ENCODE measurements around the gene LDHD. TPM values are rescaled to one million over a fixed set of nuclear protein-coding genes. Genes with fewer than 3 reads are reported as not detected.

The LDHD gene
- total and polyA plus RNA-seq, 2 of the 8 experiments (the other 6 are each of a cell fraction or from before 2014, with no cell fraction given): 14.9 to 18.2 TPM

DNA sequence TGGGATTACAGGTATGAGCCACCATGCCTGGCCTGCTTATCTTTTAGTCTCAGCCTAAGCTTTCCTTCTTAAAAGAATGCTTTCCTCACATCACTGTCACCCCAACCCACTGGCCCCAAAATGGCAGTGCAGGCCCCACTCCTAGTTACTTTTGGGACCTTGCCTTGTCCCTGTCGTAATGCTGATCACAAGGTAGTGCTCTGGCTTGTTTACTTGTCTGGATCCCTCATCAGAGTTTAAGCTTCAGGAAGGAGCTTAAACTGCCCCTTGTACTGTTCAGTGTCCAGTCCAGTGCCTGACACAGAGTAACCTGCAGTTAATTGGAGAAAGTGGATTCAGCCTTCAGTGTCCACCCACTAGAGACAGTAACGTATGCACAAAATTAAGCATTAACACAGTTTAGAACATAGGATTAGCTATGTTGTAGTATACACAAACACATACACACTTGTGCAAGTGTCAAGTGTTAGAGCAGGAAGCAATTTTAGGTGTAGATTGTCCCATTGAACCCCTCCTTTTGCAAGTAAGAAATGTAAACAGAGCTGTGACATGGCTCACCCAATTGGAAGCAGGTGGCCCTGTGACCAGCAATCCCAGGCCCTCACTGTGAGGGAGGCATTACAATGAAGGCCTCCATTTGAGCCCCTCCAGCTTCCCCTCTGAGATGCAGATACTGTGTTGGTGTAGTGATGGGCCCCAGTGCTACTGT is 44.2 kb downstream of the LDHD start:
- Histone ChIP-seq H3K4me3 (ENCODE audit: extremely low read depth in 1 of 4, insufficient read depth in 2 of 4, low read depth in 3 of 4, low read length in 4 of 4) (no peak overlapping the region), H4K8ac (ENCODE audit: extremely low read depth, insufficient read depth, low read length) (no peak overlapping the region), H3K14ac (ENCODE audit: insufficient read length) (no peak overlapping the region), H3K23ac (ENCODE audit: insufficient read length) (no peak overlapping the region), H3K79me2 (ENCODE audit: control insufficient read depth in 1 of 2, insufficient read depth in 2 of 2, low read length in 2 of 2) (peaks cover 9 to 89% of the 10 kb centered on the region in 2 experiments), H4K20me1 (replicated peaks in 1 of 2; ENCODE audit: control insufficient read depth in 1 of 2, insufficient read depth in 2 of 2, low read length in 2 of 2) (peaks cover 7 to 26% of the 10 kb centered on the region in 2 experiments), H2AFZ (ENCODE audit: low read length) (no peak overlapping the region), H2BK15ac (ENCODE audit: low read length) (no peak overlapping the region), H3K27me3 (replicated peaks in 1 of 4; ENCODE audit: control insufficient read depth in 3 of 4, extremely low read depth in 1 of 4, insufficient read depth in 3 of 4, low read length in 3 of 4) (no peaks in the 10 kb centered on the region), H3K36me3 (ENCODE audit: control insufficient read depth in 2 of 4, insufficient read depth in 4 of 4, low read length in 3 of 4) (no peaks in the 10 kb centered on the region; a peak in 1 of 8 replicates), H3K9me3 (ENCODE audit: insufficient read depth in 2 of 2, low read depth in 1 of 2, low read length in 1 of 2) (no peaks in the 10 kb centered on the region), H3K23me2 (ENCODE audit: low read depth, low read length) (no peaks in the 10 kb centered on the region), H2AK5ac (ENCODE audit: low read depth, low read length) (no peak overlapping the region), H3K9ac (replicated peaks in 1 of 4; ENCODE audit: extremely low read depth in 1 of 4, low read depth in 3 of 4, low read length in 3 of 4) (no peak overlapping the region), H4K5ac (ENCODE audit: insufficient read length, low read depth, low read length) (no peak overlapping the region), H3K27ac (ENCODE audit: low read depth, low read length) (0 out of 2 replicates have a peak overlapping the region, but pooled peaks have one; percentile 19), H3K18ac (ENCODE audit: extremely low read depth, low read length) (no peak overlapping the region), H2BK5ac (ENCODE audit: low read depth, low read length) (no peak overlapping the region), H4K91ac (replicated peaks; ENCODE audit: insufficient read length, low read length) (no peak overlapping the region), H3K4ac (replicated peaks; ENCODE audit: insufficient read length, low read depth, low read length) (no peak overlapping the region), H3K4me1 (replicated peaks in 1 of 4; ENCODE audit: control insufficient read depth in 3 of 4, insufficient read depth in 4 of 4, low read length in 3 of 4) (peaks cover 3 to 16% (median 13%) of the 10 kb centered on the region in 4 experiments), H2BK12ac (ENCODE audit: low read depth, low read length) (no peak overlapping the region), H2BK20ac (ENCODE audit: low read length) (no peak overlapping the region), H2BK120ac (replicated peaks; ENCODE audit: low read depth, low read length) (no peak overlapping the region), H3K79me1 (ENCODE audit: low read depth, low read length) (peaks cover 19% of the 10 kb centered on the region), H3K56ac (replicated peaks; ENCODE audit: insufficient read length, low read depth, low read length) (no peak overlapping the region), H3K4me2 (ENCODE audit: insufficient read depth in 1 of 2, low read depth in 2 of 2, low read length in 2 of 2) (no peak overlapping the region)
- CTCF ChIA-PET (ENCODE audit: partially characterized antibody): interaction anchor here (0.5 to 2.6 kb wide), 15 partner anchors 10 to 441 kb away, joined by 3 to 15 read pairs (median 4); no protein-coding TSS in a partner anchor
- POLR2A ChIA-PET (ENCODE audit: partially characterized antibody): interaction anchor here (0.7 to 1.5 kb wide), 4 partner anchors 10 to 19 kb away, joined by 3 to 9 read pairs (median 3); no protein-coding TSS in a partner anchor
- 89% methylated on average over 2 of the region's 2 CpGs; no CpG with 5 or more reads in 1 of the 2 experiments for WGBS, 2 experiments (ENCODE audit: extremely low coverage in 1 of 2, insufficient coverage in 1 of 2, insufficient read length in 1 of 2, insufficient replicate concordance in 2 of 2, low coverage in 1 of 2, low lambda C conversion rate in 2 of 2, missing lambda C conversion rate in 1 of 2)
- TF ChIP-seq SRF (IDR thresholded peaks at IDR 0.05; ENCODE audit: low read depth, low read length) (no peak), SAP30 (IDR thresholded peaks at IDR 0.05; ENCODE audit: insufficient read depth, insufficient replicate concordance, low read length) (no peak), EGR1 (IDR thresholded peaks at IDR 0.05; ENCODE audit: borderline replicate concordance, low read depth, low read length) (no peak), TBP (IDR thresholded peaks at IDR 0.05; ENCODE audit: low read depth, low read length) (no peak), BRCA1 (IDR thresholded peaks at IDR 0.05; ENCODE audit: low read depth, low read length) (no peak), SP1 (IDR thresholded peaks at IDR 0.05; ENCODE audit: low read depth, low read length) (no peak), GTF2F1 (IDR thresholded peaks at IDR 0.05; ENCODE audit: borderline replicate concordance, low read depth, low read length) (no peak), PHF8 (conservative IDR thresholded peaks at IDR 0.05; ENCODE audit: low read depth, low read length) (no peak), CHD2 (IDR thresholded peaks at IDR 0.05; ENCODE audit: low read length) (no peak), ZNF274 (IDR thresholded peaks at IDR 0.05; ENCODE audit: borderline replicate concordance, extremely low read depth, low read length) (no peak), POLR2A (IDR thresholded peaks at IDR 0.05; ENCODE audit: control extremely low read depth in 1 of 2, low read depth in 2 of 2, low read length in 2 of 2) (no peak), SIN3A (conservative IDR thresholded peaks at IDR 0.05 in 1 of 2, IDR thresholded peaks at IDR 0.05 in 1 of 2; ENCODE audit: low read depth in 1 of 2, low read length in 2 of 2) (no peak), NANOG (IDR thresholded peaks at IDR 0.05; ENCODE audit: insufficient read depth, low read depth, low read length, poor library complexity, severe bottlenecking) (no peak)
- DNase-seq (ENCODE audit: low read depth in 1 of 2, low spot score in 2 of 2) (no peak), FAIRE-seq (no peak)

Data from H1 (cell line).